ENCODE data around the gene CHADL.
"Not testable (repeated sequence)": the region's sequence is repeated elsewhere in the genome, so short reads cannot be mapped to it uniquely, and the experiment has no call there.

DNA sequence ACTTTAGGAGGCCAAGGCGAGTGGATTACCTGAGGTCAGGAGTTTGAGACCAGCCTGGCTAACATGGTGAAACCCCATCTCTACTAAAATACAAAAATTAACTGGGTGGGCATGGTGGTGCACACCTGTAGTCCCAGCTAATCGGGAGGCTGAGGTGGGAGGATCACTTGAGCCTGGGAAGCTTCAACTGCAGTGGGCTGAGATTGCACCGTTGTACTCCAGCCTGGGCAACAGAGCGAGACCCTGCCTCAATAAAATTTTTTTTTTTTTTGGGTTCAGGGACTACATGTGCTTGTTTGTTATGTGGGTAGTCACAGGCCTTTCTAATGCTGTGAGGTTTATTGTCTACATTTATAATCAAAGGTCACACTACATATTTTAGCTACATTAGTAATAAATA lies 19.0 kb upstream of the CHADL start:
- TF ChIP-seq, protein P1, sequence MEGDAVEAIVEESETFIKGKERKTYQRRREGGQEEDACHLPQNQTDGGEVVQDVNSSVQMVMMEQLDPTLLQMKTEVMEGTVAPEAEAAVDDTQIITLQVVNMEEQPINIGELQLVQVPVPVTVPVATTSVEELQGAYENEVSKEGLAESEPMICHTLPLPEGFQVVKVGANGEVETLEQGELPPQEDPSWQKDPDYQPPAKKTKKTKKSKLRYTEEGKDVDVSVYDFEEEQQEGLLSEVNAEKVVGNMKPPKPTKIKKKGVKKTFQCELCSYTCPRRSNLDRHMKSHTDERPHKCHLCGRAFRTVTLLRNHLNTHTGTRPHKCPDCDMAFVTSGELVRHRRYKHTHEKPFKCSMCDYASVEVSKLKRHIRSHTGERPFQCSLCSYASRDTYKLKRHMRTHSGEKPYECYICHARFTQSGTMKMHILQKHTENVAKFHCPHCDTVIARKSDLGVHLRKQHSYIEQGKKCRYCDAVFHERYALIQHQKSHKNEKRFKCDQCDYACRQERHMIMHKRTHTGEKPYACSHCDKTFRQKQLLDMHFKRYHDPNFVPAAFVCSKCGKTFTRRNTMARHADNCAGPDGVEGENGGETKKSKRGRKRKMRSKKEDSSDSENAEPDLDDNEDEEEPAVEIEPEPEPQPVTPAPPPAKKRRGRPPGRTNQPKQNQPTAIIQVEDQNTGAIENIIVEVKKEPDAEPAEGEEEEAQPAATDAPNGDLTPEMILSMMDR (IDR thresholded peaks at IDR 0.05), result not testable (repeated sequence)
- not testable (repeated sequence) for TF ChIP-seq POLR2A (IDR thresholded peaks at IDR 0.05)
